ENCODE results near the gene REC114.
"Not testable (repeated sequence)": the region's sequence is repeated elsewhere in the genome, so short reads cannot be mapped to it uniquely, and the experiment has no call there.

The REC114 gene

GRCh38 chr15:73442968-73443367 lies at the start of gene REC114:
TSS of gene REC114 (plus strand) at chr15:73443164. CDS start at chr15:73443186, 22 bp downstream.
- H3K27ac ChIP-seq = no peak within 1 kb of the TSS
- TF ChIP-seq ZFX (IDR thresholded peaks at IDR 0.05; ENCODE audit: borderline replicate concordance) = no peak
- no peak for TF ChIP-seq CTCF (IDR thresholded peaks at IDR 0.05)

- TF ChIP-seq ZFX (IDR thresholded peaks at IDR 0.05; ENCODE audit: borderline replicate concordance) = no peak
- no peak for TF ChIP-seq CTCF (IDR thresholded peaks at IDR 0.05)
- H3K27ac ChIP-seq = no peak overlapping the region
Measured at GRCh38 chr15:73393336-73393735, 49.6 kb upstream of the REC114 start.

GRCh38 chr15:73394782-73395181 lies 48.2 kb upstream of the REC114 start:
- H3K27ac ChIP-seq = no peak overlapping the region
- no peak for TF ChIP-seq ZFX (IDR thresholded peaks at IDR 0.05; ENCODE audit: borderline replicate concordance)
- TF ChIP-seq CTCF (IDR thresholded peaks at IDR 0.05) = no peak

- TF ChIP-seq ZFX (IDR thresholded peaks at IDR 0.05; ENCODE audit: borderline replicate concordance) (no peak), CTCF (IDR thresholded peaks at IDR 0.05) (no peak)
- H3K27ac ChIP-seq = no peak overlapping the region
Measured at GRCh38 chr15:73395671-73396070, 47.3 kb upstream of the REC114 start.

GRCh38 chr15:73397461-73397860 lies 45.5 kb upstream of the REC114 start:
- no peak for TF ChIP-seq CTCF (IDR thresholded peaks at IDR 0.05)
- no peak for TF ChIP-seq ZFX (IDR thresholded peaks at IDR 0.05; ENCODE audit: borderline replicate concordance)
- no peak overlapping the region for H3K27ac ChIP-seq

GRCh38 chr15:73398861-73399260 lies 44.1 kb upstream of the REC114 start:
- TF ChIP-seq CTCF (IDR thresholded peaks at IDR 0.05) (no peak), ZFX (IDR thresholded peaks at IDR 0.05; ENCODE audit: borderline replicate concordance) (no peak)
- H3K27ac ChIP-seq = no peak overlapping the region

GRCh38 chr15:73400222-73400621 lies 42.7 kb upstream of the REC114 start:
- not testable (repeated sequence) for H3K27ac ChIP-seq

- TF ChIP-seq ZFX (IDR thresholded peaks at IDR 0.05; ENCODE audit: borderline replicate concordance) (no peak), CTCF (IDR thresholded peaks at IDR 0.05) (no peak)
- H3K27ac ChIP-seq = no peak overlapping the region
Measured at GRCh38 chr15:73403171-73403570, 39.8 kb upstream of the REC114 start.
